HL-60 (cell line): ENCODE measurements around the gene UIMC1.

Source experiments
- CTCF ChIP-seq: IDR thresholded peaks from one replicate; pipeline ENCODE4 v1.5.1; 2011; ENCODE audit warnings: low read length, control low read depth, inconsistent platforms; ENCODE audit not compliant: insufficient read depth
- GABPA ChIP-seq: IDR thresholded peaks from 2 replicates; pipeline ENCODE4 v1.6.1; 2012; ENCODE audit warnings: low read depth
- REST ChIP-seq: IDR thresholded peaks from 2 replicates; pipeline ENCODE4 v1.6.1; 2012; ENCODE audit warnings: low read depth; ENCODE audit not compliant: insufficient replicate concordance
- SPI1 ChIP-seq: IDR thresholded peaks from 2 replicates; pipeline ENCODE4 v1.6.1; 2012; ENCODE audit warnings: low read depth, mild to moderate bottlenecking, borderline replicate concordance

GRCh38 chr5:176995122-176995490, 11.5 kb downstream of the UIMC1 start:
- TF ChIP-seq CTCF (no peak), GABPA (no peak), REST (no peak), SPI1 (no peak)
